Neural crest cell (in vitro differentiated cells): ENCODE data around the gene ZNF653. TPM values are rescaled to one million over a fixed set of nuclear protein-coding genes. Genes with fewer than 3 reads are reported as not detected.

Experiments
- DNase-seq: peaks from one replicate; pipeline ENCODE4 v3.0.0; 2021; ENCODE audit warnings: low read depth, mixed read lengths, low spot score
- H3K27ac Mint-ChIP-seq: one replicate; pipeline ENCODE4 v1.8.0; 2021; ENCODE audit warnings: mild to moderate bottlenecking, mixed read lengths; ENCODE audit not compliant: unreplicated experiment
- H3K27me3 Mint-ChIP-seq: 2 replicates; pipeline ENCODE4 v1.8.0; 2021; ENCODE audit warnings: low read depth, mild to moderate bottlenecking, mixed read lengths
- H3K36me3 Mint-ChIP-seq: 2 replicates; pipeline ENCODE4 v1.8.0; 2021; ENCODE audit warnings: low read depth, mild to moderate bottlenecking, mixed read lengths
- H3K4me1 Mint-ChIP-seq: 2 replicates; pipeline ENCODE4 v1.8.0; 2021; ENCODE audit warnings: mixed read lengths
- H3K4me3 Mint-ChIP-seq: one replicate; pipeline ENCODE4 v1.8.0; 2021; ENCODE audit warnings: mild to moderate bottlenecking, mixed read lengths
- H3K9me3 Mint-ChIP-seq: 2 replicates; pipeline ENCODE4 v1.8.0; 2021; ENCODE audit warnings: mixed read lengths
- CTCF ChIP-seq: fragments of 200-600 bp; sonication (generic); conservative IDR thresholded peaks from 2 replicates; pipeline ENCODE4 v1.5.0; 2021; ENCODE audit warnings: antibody characterized with exemption, mild to moderate bottlenecking
- total RNA-seq: library from RNA; stranded (reverse); gene quantifications from 2 replicates; pipeline ENCODE4 v1.2.1, GENCODE V29; 2021

Gene ZNF653
- total RNA-seq, 1 donor from 2014 or later: 19.0 TPM

GRCh38 chr19:11494634-11495285 lies 10.9 kb downstream of the ZNF653 start:
- Mint-ChIP-seq H3K4me1 (no peaks in the 10 kb centered on the region), H3K27ac (no peak overlapping the region), H3K9me3 (no peaks in the 10 kb centered on the region), H3K4me3 (no peak overlapping the region), H3K27me3 (no peaks in the 10 kb centered on the region), H3K36me3 (peaks cover 3% of the 10 kb centered on the region)
- no peak for TF ChIP-seq CTCF
- no peak for DNase-seq

GRCh38 chr19:11489378-11489777 lies 16.3 kb downstream of the ZNF653 start:
- no peak overlapping the region for H3K4me3 Mint-ChIP-seq
- H3K9me3 Mint-ChIP-seq: no peaks in the 10 kb centered on the region
- DNase-seq: no peak
- H3K4me1 Mint-ChIP-seq: no peaks in the 10 kb centered on the region
- no peak overlapping the region for H3K27ac Mint-ChIP-seq
- peaks cover 3% of the 10 kb centered on the region for H3K36me3 Mint-ChIP-seq
- peaks cover 5% of the 10 kb centered on the region for H3K27me3 Mint-ChIP-seq
- TF ChIP-seq CTCF: no peak

- Mint-ChIP-seq H3K27ac (no peak overlapping the region), H3K9me3 (no peaks in the 10 kb centered on the region), H3K4me3 (no peak overlapping the region), H3K27me3 (peaks cover 21% of the 10 kb centered on the region), H3K36me3 (peaks cover 3% of the 10 kb centered on the region), H3K4me1 (peaks cover under 1% of the 10 kb centered on the region)
- no peak for TF ChIP-seq CTCF
- DNase-seq: no peak
Observed at GRCh38 chr19:11486661-11487503, 18.8 kb downstream of the ZNF653 start.

- peaks cover 32% of the 10 kb centered on the region for H3K27me3 Mint-ChIP-seq
- H3K36me3 Mint-ChIP-seq: no peaks in the 10 kb centered on the region
- no peak for TF ChIP-seq CTCF
- H3K4me1 Mint-ChIP-seq: peaks cover 5% of the 10 kb centered on the region
- H3K27ac Mint-ChIP-seq: no peak overlapping the region
- peak overlapping the region; percentile 58 for H3K4me3 Mint-ChIP-seq
- no peak for DNase-seq
- no peaks in the 10 kb centered on the region for H3K9me3 Mint-ChIP-seq
Observed at GRCh38 chr19:11485245-11485837, 20.3 kb downstream of the ZNF653 start.

- no peak overlapping the region for H3K27ac Mint-ChIP-seq
- H3K4me1 Mint-ChIP-seq: peaks cover 12% of the 10 kb centered on the region
- H3K36me3 Mint-ChIP-seq: no peaks in the 10 kb centered on the region
- no peak for DNase-seq
- H3K27me3 Mint-ChIP-seq: peaks cover 40% of the 10 kb centered on the region
- no peaks in the 10 kb centered on the region for H3K9me3 Mint-ChIP-seq
- peak overlapping the region; percentile 31 for H3K4me3 Mint-ChIP-seq
- TF ChIP-seq CTCF: no peak
Observed at GRCh38 chr19:11483366-11484111, 22.1 kb downstream of the ZNF653 start.
